ENCODE measurements around the gene BMPER.

DNA sequence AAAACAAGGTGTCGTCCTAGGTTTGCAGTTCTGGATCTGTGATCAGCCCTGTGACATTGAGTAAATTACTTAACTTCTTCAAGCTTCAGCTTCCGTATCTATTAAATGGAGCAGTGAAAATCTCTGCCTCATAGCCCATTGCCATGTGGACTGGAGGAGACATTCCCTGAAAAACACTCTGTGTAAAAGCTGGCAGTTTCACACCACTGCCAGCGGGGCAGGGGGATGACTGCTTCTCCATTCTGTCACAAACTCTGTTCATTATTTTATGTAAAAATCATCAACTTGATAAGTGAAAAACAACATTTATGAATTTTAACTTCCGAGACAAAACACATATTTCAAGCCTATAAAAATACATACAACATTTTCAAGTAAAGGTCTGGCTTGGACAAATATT lies 234.7 kb downstream of the BMPER start:
- no peak for TF ChIP-seq CTCF (conservative IDR thresholded peaks at IDR 0.05)
- TF ChIP-seq EZH2 (IDR thresholded peaks at IDR 0.05; ENCODE audit: low read depth), result no peak
